ENCODE data around the gene LRRC8A. TPM values are rescaled to one million over a fixed set of nuclear protein-coding genes. Genes with fewer than 3 reads are reported as not detected.

The LRRC8A gene
- total and polyA plus RNA-seq, 2 of the 13 experiments (the other 11 are each of a cell fraction or from before 2014, with no cell fraction given) = 16.1 to 40.6 TPM

- H3K79me2 ChIP-seq (ENCODE audit: insufficient read depth, low read length) = peaks cover 19% of the 10 kb centered on the region
- 0 out of 2 replicates have a peak overlapping the region, but pooled peaks have one; percentile 6 for H3K9ac ChIP-seq (ENCODE audit: insufficient read depth, low read depth, low read length)
- no peaks in the 10 kb centered on the region for H3K27me3 ChIP-seq (ENCODE audit: control insufficient read depth in 1 of 2, insufficient read depth in 2 of 2, low read length in 2 of 2)
- peaks cover 10% of the 10 kb centered on the region; the same call in 1 of the 2 replicates for H4K20me1 ChIP-seq (ENCODE audit: insufficient read depth, low read length)
- no peak overlapping the region; a peak in 1 of 6 replicates for H3K4me3 ChIP-seq (replicated peaks in 1 of 3; ENCODE audit: insufficient read depth in 1 of 3, low read depth in 2 of 3, low read length in 3 of 3)
- H3K4me2 ChIP-seq (ENCODE audit: low read depth, low read length) = peak overlapping the region; percentile 40
- H2AFZ ChIP-seq (ENCODE audit: low read length) = no peak overlapping the region
- in situ Hi-C loops (cut with HindIII; ENCODE audit: extremely low pct_ligation_motif_present, low pct_unique_long_range_greater_than_20kb) (no loop called here), intact Hi-C loops (cut with micrococcal nuclease; ENCODE audit: unreplicated experiment) (no loop called here)
- peak; percentile 50 for DNase-seq (ENCODE audit: low spot score)
- BruUV-seq (replicated peaks) = no TSS peak
- ChIA-PET POLR2A (interaction anchor here (0.7 to 2.5 kb wide), 4 partner anchors 16 to 30 kb away, joined by 3 to 12 read pairs (median 9); partner anchors contain the start of genes ENDOG and SPOUT1), CTCF (ENCODE audit: low intra/inter-chr PET ratio, low total read pairs) (no interaction called here)
- peak; percentile 87 for ATAC-seq
- no peaks in the 10 kb centered on the region for H3K9me3 ChIP-seq (ENCODE audit: low read length)
- WGBS (ENCODE audit: low lambda C conversion rate) = 58% methylated on average over 11 of the region's 13 CpGs
- peaks cover 66% of the 10 kb centered on the region for H3K4me1 ChIP-seq (ENCODE audit: insufficient read depth, low read length)
- H3K27ac ChIP-seq (ENCODE audit: extremely low read length, insufficient read depth, low read length) = peak overlapping the region; percentile 55
- H3K36me3 ChIP-seq (replicated peaks in 1 of 2; ENCODE audit: control insufficient read depth in 1 of 2, insufficient read depth in 2 of 2, low read length in 2 of 2) = peaks cover 0 to 13% of the 10 kb centered on the region in 2 experiments
- peak; percentile 69 for FAIRE-seq
- TF ChIP-seq CTCF (CRISPR knock-in tag; IDR thresholded peaks at IDR 0.05) (peak; percentile 43), ZNF552 (CRISPR knock-in tag; IDR thresholded peaks at IDR 0.05; ENCODE audit: borderline replicate concordance) (no peak), NFIB (CRISPR knock-in tag; IDR thresholded peaks at IDR 0.05; ENCODE audit: borderline replicate concordance) (no peak), ZNF510 (CRISPR knock-in tag; IDR thresholded peaks at IDR 0.05; ENCODE audit: low read depth) (no peak), ZNF687 (CRISPR knock-in tag; IDR thresholded peaks at IDR 0.05) (peak; percentile 42), GMEB1 (CRISPR knock-in tag; IDR thresholded peaks at IDR 0.05; ENCODE audit: borderline replicate concordance) (no peak), STAG1 (CRISPR knock-in tag; IDR thresholded peaks at IDR 0.05) (peak; percentile 34), CSRNP1 (CRISPR knock-in tag; IDR thresholded peaks at IDR 0.05) (0 out of 2 replicates have a peak, but pooled peaks have one; percentile 31)
Observed at GRCh38 chr9:128845186-128845931, 36.6 kb upstream of the LRRC8A start.
